ENCODE data around the gene EMSY.
"Not testable (repeated sequence)": the region's sequence is repeated elsewhere in the genome, so short reads cannot be mapped to it uniquely, and the experiment has no call there.

EMSY gene, protein sequence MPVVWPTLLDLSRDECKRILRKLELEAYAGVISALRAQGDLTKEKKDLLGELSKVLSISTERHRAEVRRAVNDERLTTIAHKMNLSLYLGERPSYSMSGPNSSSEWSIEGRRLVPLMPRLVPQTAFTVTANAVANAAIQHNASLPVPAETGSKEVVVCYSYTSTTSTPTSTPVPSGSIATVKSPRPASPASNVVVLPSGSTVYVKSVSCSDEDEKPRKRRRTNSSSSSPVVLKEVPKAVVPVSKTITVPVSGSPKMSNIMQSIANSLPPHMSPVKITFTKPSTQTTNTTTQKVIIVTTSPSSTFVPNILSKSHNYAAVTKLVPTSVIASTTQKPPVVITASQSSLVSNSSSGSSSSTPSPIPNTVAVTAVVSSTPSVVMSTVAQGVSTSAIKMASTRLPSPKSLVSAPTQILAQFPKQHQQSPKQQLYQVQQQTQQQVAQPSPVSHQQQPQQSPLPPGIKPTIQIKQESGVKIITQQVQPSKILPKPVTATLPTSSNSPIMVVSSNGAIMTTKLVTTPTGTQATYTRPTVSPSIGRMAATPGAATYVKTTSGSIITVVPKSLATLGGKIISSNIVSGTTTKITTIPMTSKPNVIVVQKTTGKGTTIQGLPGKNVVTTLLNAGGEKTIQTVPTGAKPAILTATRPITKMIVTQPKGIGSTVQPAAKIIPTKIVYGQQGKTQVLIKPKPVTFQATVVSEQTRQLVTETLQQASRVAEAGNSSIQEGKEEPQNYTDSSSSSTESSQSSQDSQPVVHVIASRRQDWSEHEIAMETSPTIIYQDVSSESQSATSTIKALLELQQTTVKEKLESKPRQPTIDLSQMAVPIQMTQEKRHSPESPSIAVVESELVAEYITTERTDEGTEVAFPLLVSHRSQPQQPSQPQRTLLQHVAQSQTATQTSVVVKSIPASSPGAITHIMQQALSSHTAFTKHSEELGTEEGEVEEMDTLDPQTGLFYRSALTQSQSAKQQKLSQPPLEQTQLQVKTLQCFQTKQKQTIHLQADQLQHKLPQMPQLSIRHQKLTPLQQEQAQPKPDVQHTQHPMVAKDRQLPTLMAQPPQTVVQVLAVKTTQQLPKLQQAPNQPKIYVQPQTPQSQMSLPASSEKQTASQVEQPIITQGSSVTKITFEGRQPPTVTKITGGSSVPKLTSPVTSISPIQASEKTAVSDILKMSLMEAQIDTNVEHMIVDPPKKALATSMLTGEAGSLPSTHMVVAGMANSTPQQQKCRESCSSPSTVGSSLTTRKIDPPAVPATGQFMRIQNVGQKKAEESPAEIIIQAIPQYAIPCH (N-terminal part only)

DNA sequence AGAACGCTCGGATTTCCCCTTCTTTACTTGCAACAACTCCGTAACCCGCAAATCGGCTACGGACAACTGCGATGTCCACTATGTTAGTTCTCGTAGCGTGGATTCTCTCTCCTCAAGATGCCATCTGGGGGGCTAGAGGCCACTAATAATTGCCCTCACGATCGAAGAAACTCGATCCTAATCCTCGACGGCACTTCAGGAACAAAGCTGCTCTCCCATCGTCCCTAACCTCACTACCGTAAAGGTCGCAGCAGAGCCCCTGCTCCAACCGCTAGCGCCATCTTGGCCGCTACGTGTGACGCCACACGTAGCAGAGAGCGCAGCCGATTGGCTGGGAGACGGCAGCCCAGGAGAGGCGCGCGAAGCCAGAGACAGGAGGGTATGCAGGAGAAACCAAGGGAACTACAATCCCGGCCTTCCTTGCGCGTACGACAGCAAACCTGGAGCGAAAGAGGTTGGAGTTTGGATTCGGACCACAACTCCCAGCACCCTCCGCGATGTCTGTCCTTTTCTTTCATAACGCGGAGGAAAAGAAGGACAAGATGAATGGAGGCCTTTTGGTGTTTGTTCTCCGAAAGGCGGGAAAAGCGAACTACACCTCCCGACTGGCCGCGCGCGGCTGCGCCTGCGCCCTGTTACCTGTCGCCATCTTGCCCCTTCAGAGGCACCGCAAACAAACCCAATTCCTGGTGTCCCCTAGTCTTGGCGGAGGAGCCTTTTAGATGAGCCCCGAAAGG is at the start of gene EMSY:
Gene EMSY (plus strand): TSS at position 635 of the 737 bp plus-strand sequence. CDS start 1,921 bp downstream, outside the sequence.
- TF ChIP-seq ZFX (IDR thresholded peaks at IDR 0.05), result no peak
- TF ChIP-seq, protein P1, sequence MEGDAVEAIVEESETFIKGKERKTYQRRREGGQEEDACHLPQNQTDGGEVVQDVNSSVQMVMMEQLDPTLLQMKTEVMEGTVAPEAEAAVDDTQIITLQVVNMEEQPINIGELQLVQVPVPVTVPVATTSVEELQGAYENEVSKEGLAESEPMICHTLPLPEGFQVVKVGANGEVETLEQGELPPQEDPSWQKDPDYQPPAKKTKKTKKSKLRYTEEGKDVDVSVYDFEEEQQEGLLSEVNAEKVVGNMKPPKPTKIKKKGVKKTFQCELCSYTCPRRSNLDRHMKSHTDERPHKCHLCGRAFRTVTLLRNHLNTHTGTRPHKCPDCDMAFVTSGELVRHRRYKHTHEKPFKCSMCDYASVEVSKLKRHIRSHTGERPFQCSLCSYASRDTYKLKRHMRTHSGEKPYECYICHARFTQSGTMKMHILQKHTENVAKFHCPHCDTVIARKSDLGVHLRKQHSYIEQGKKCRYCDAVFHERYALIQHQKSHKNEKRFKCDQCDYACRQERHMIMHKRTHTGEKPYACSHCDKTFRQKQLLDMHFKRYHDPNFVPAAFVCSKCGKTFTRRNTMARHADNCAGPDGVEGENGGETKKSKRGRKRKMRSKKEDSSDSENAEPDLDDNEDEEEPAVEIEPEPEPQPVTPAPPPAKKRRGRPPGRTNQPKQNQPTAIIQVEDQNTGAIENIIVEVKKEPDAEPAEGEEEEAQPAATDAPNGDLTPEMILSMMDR (conservative IDR thresholded peaks at IDR 0.05), result no peak
- H3K27ac ChIP-seq, result peak within 1 kb of the TSS; percentile 93

DNA sequence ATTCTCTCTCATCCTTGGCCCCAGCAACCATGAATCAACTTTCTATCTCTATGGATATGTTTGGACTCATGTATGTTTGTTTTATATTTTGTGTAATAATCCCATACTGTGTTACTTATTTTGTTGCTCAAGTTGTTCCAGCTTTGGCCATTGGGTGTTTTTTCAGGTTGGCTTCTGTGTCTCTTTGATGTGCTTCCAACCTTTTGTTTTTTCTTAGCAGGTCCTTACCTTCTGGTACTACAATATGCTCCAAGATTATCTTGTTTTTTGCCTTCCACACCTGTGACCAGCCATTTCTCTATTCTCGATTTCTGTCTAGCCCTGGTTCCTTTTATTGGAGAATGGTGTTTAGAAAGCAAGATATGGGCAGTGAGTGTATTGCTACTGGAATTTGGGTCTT is 49.5 kb upstream of the EMSY start:
- TF ChIP-seq, protein P1 (conservative IDR thresholded peaks at IDR 0.05), result no peak
- no peak for TF ChIP-seq ZFX (IDR thresholded peaks at IDR 0.05)
- no peak overlapping the region for H3K27ac ChIP-seq

DNA sequence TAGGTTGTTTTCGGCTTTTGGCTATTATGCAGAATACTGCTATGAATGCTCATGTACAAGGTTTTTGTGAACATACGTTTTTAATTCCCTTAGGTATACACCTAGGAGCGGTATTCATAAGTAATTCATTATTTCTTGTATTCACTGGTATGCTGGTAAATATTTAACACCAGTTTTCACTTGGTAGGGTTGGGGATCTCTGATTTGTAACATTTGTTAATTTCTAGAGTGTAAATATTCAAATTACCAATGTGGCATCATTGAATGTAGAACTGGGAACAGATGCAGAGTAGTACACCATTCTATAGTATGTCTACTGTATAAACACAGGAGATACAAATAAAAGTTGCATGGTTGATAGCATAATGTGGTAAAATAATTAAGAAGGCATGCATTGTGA is 47.4 kb upstream of the EMSY start:
- TF ChIP-seq, protein P1 (conservative IDR thresholded peaks at IDR 0.05), result no peak
- no peak for TF ChIP-seq ZFX (IDR thresholded peaks at IDR 0.05)
- no peak overlapping the region for H3K27ac ChIP-seq

DNA sequence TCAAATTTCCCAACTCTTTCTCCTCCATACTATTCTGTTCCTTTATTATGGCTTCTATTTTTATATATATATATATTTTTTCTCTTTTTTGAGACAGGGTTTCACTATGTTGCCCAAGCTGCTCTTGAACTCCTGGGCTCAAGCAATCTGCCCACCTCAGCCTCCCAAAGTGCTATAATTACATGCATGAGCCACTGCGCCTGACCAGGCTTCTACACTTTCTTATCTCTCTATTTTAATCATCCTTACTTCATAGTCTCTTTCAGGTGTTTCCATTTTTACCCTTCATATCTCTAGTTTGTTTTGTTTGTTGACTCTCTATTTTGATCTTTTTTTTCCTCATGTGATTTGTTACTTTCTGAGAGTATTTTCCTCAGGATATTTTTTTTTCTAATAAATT is 43.9 kb upstream of the EMSY start:
- no peak for TF ChIP-seq ZFX (IDR thresholded peaks at IDR 0.05)
- TF ChIP-seq, protein P1 (conservative IDR thresholded peaks at IDR 0.05), result no peak

DNA sequence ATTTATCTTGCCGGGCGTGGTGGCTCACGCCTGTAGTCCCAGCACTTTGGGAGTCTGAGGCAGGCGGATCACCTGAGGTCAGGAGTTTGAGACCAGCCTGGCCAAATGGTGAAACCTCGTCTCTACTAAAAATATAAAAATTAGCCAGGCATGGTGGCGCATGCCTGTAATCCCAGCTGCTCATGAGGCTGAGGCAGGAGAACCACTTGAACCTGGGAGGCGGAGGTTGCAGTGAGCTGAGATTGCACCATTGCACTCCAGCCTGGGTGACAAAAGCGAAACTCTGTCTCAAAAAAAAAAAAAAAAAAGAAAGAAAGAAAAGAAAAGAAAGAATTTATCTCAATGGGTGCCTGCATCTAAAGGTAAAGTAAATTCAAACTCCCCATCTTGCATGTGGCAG is 43.3 kb upstream of the EMSY start:
- H3K27ac ChIP-seq, result not testable (repeated sequence)

More for the DNA sequence above, 43.9 kb upstream of the EMSY start:
- H3K27ac ChIP-seq, result no peak overlapping the region

DNA sequence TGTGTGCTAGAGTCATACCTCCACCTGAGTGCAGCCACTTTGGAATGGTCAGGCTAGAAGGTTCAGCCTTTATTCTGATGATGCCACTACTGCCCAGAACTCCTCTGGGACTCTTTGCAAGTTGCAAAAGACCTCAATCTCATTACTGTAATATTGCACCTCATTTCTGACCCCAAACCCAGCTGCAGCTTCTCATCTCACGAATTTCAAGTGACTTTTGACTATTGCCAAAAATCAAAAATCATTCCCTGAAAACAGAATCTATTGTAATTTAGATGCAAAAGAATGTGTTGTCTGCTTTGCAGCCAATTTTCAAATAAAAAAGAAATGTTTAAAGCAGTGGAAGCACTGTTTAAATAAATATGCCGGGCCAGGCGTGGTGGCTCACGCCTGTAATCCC is 38.5 kb upstream of the EMSY start:
- no peak overlapping the region for H3K27ac ChIP-seq

More for the DNA sequence above, 38.5 kb upstream of the EMSY start:
- no peak for TF ChIP-seq ZFX (IDR thresholded peaks at IDR 0.05)
- TF ChIP-seq, protein P1 (conservative IDR thresholded peaks at IDR 0.05), result no peak
